ENCODE results near the gene PEX5L.

Gene PEX5L

GRCh38 chr3:179950840-179951239 lies 85.9 kb downstream of the PEX5L start:
- H3K4me3 ChIP-seq (ENCODE audit: low read length) = no peak overlapping the region
- no peak for DNase-seq (ENCODE audit: low read depth)
- TF ChIP-seq CTCF (IDR thresholded peaks at IDR 0.05; ENCODE audit: insufficient read depth, low read depth, low read length, missing control alignments) = no peak

GRCh38 chr3:179949869-179950268 lies 86.9 kb downstream of the PEX5L start:
- TF ChIP-seq CTCF (IDR thresholded peaks at IDR 0.05; ENCODE audit: insufficient read depth, low read depth, low read length, missing control alignments) = no peak
- no peak overlapping the region for H3K4me3 ChIP-seq (ENCODE audit: low read length)
- DNase-seq (ENCODE audit: low read depth) = no peak

- no peak overlapping the region for H3K4me3 ChIP-seq (ENCODE audit: low read length)
- no peak for DNase-seq (ENCODE audit: low read depth)
- TF ChIP-seq CTCF (IDR thresholded peaks at IDR 0.05; ENCODE audit: insufficient read depth, low read depth, low read length, missing control alignments) = no peak
These were observed 87.3 kb downstream of the PEX5L start for GRCh38 chr3:179949412-179949811.

- no peak for DNase-seq (ENCODE audit: low read depth)
- H3K4me3 ChIP-seq (ENCODE audit: low read length) = no peak overlapping the region
- no peak for TF ChIP-seq CTCF (IDR thresholded peaks at IDR 0.05; ENCODE audit: insufficient read depth, low read depth, low read length, missing control alignments)
These were observed 88.0 kb downstream of the PEX5L start for GRCh38 chr3:179948740-179949139.

GRCh38 chr3:179945569-179945968 lies 91.2 kb downstream of the PEX5L start:
- no peak for TF ChIP-seq CTCF (IDR thresholded peaks at IDR 0.05; ENCODE audit: insufficient read depth, low read depth, low read length, missing control alignments)
- no peak overlapping the region for H3K4me3 ChIP-seq (ENCODE audit: low read length)
- no peak for DNase-seq (ENCODE audit: low read depth)

GRCh38 chr3:179943117-179943880 lies 93.4 kb downstream of the PEX5L start:
- DNase-seq (ENCODE audit: low read depth) = peak; percentile 49
- no peak overlapping the region for H3K4me3 ChIP-seq (ENCODE audit: low read length)
- no peak for TF ChIP-seq CTCF (IDR thresholded peaks at IDR 0.05; ENCODE audit: insufficient read depth, low read depth, low read length, missing control alignments)

- DNase-seq (ENCODE audit: low read depth) = no peak
- no peak for TF ChIP-seq CTCF (IDR thresholded peaks at IDR 0.05; ENCODE audit: insufficient read depth, low read depth, low read length, missing control alignments)
- peak overlapping the region; percentile 33 for H3K4me3 ChIP-seq (ENCODE audit: low read length)
These were observed 94.1 kb downstream of the PEX5L start for GRCh38 chr3:179942553-179943075.

Measured in epithelial cell of esophagus (primary cell).